SU-DHL-6 (cell line): ENCODE results near the gene MACF1.

ENCODE experiments used
- H2AFZ ChIP-seq: fragments of 200-600 bp; sonication (generic); 2 replicates; pipeline ENCODE4 v1.6.1; 2014; ENCODE audit warnings: low read depth, mild to moderate bottlenecking, moderate library complexity, mixed read lengths, antibody characterized with exemption, low read length; ENCODE audit not compliant: severe bottlenecking
- H3F3A ChIP-seq: fragments of 200-600 bp; shearing (Covaris generic); 2 replicates; pipeline ENCODE4 v1.6.0; 2016; ENCODE audit warnings: antibody characterized with exemption, mild to moderate bottlenecking; ENCODE audit not compliant: insufficient read depth
- H3K27ac ChIP-seq: fragments of 200-600 bp; sonication (generic); 2 replicates; pipeline ENCODE4 v1.5.1; 2016; ENCODE audit warnings: low read depth, mild to moderate bottlenecking, low read length, moderate library complexity, mixed read lengths
- H3K27me3 ChIP-seq: fragments of 200-600 bp; sonication (generic), shearing (Covaris generic); 2 replicates; pipeline ENCODE4 v1.6.0; 2014; ENCODE audit warnings: mild to moderate bottlenecking, low read length
- H3K36me3 ChIP-seq: fragments of 200-600 bp; sonication (generic); 2 replicates; pipeline ENCODE4 v1.6.1; 2014; ENCODE audit warnings: mild to moderate bottlenecking, low read length, mixed read lengths
- H3K4me2 ChIP-seq: fragments of 300-600, 200-600 bp; shearing (Covaris generic), sonication (generic); 2 replicates; pipeline ENCODE4 v1.6.0; 2014; ENCODE audit warnings: low read length, low read depth, mild to moderate bottlenecking; ENCODE audit not compliant: poor library complexity, severe bottlenecking
- H3K4me3 ChIP-seq: fragments of 200-600 bp; sonication (generic); 2 replicates; pipeline ENCODE4 v1.5.1; 2014; ENCODE audit warnings: antibody characterized with exemption, low read length, mild to moderate bottlenecking, mixed read lengths; ENCODE audit not compliant: insufficient read depth, poor library complexity, severe bottlenecking
- H3K79me2 ChIP-seq: fragments of 200-600 bp; sonication (generic); 2 replicates; pipeline ENCODE4 v1.6.1; 2014; ENCODE audit warnings: mild to moderate bottlenecking, low read length, moderate library complexity; ENCODE audit not compliant: insufficient read depth
- H3K9ac ChIP-seq: fragments of 200-600 bp; sonication (generic); 2 replicates; pipeline ENCODE4 v1.7.0; 2014; ENCODE audit warnings: mild to moderate bottlenecking, low read length
- H3K9me2 ChIP-seq: fragments of 200-600 bp; sonication (generic); replicated peaks from 2 replicates; pipeline ENCODE4 v1.6.1; 2014; ENCODE audit warnings: low read length; ENCODE audit not compliant: insufficient read depth
- H3K9me3 ChIP-seq: fragments of 200-600 bp; sonication (generic); 2 replicates; pipeline ENCODE4 v1.6.1; 2014; ENCODE audit warnings: low read length, mixed read lengths; ENCODE audit not compliant: insufficient read depth
- H4K20me1 ChIP-seq: fragments of 200-600 bp; sonication (generic); 2 replicates; pipeline ENCODE4 v1.6.1; 2014; ENCODE audit warnings: low read depth, mild to moderate bottlenecking, antibody characterized with exemption, low read length, moderate library complexity, mixed read lengths
- CTCF ChIP-seq: fragments of 200-600 bp; sonication (generic); IDR thresholded peaks from one replicate; pipeline ENCODE4 v1.5.1; 2017; ENCODE audit warnings: antibody characterized with exemption, mild to moderate bottlenecking, low read length, moderate library complexity; ENCODE audit not compliant: insufficient read depth, poor library complexity, severe bottlenecking
- EZH2phosphoT487 ChIP-seq: fragments of 200-600 bp; sonication (generic), shearing (Covaris generic); conservative IDR thresholded peaks from 2 replicates; pipeline ENCODE4 v1.6.1; 2018; ENCODE audit warnings: mild to moderate bottlenecking, antibody characterized with exemption, low read length, moderate library complexity, mixed read lengths

Gene MACF1

GRCh38 chr1:39212499-39212898, 8.0 kb downstream of the MACF1 start:
- Histone ChIP-seq H3K4me3 (no peak overlapping the region), H3K27me3 (no peaks in the 10 kb centered on the region), H3K79me2 (peaks cover 18% of the 10 kb centered on the region), H3K9me3 (no peaks in the 10 kb centered on the region), H3F3A (peaks cover 35% of the 10 kb centered on the region), H3K4me2 (no peak overlapping the region), H4K20me1 (no peaks in the 10 kb centered on the region), H3K27ac (peak overlapping the region; percentile 13; the same call in 1 of the 2 replicates), H2AFZ (no peak overlapping the region), H3K9ac (no peak overlapping the region), H3K9me2 (no peaks in the 10 kb centered on the region), H3K36me3 (no peaks in the 10 kb centered on the region)
- no peak for TF ChIP-seq EZH2phosphoT487
- TF ChIP-seq CTCF: no peak

- no peak for TF ChIP-seq CTCF
- no peak for TF ChIP-seq EZH2phosphoT487
- H3K36me3 ChIP-seq: no peaks in the 10 kb centered on the region
- no peak overlapping the region for H3K9ac ChIP-seq
- no peaks in the 10 kb centered on the region for H3K9me3 ChIP-seq
- no peaks in the 10 kb centered on the region for H4K20me1 ChIP-seq
- H3K27me3 ChIP-seq: no peaks in the 10 kb centered on the region
- peaks cover 28% of the 10 kb centered on the region for H3K79me2 ChIP-seq
- peak overlapping the region; percentile 94 for H3K27ac ChIP-seq
- H2AFZ ChIP-seq: no peak overlapping the region
- no peak overlapping the region for H3K4me2 ChIP-seq
- peaks cover 35% of the 10 kb centered on the region for H3F3A ChIP-seq
- H3K4me3 ChIP-seq: no peak overlapping the region
- no peaks in the 10 kb centered on the region for H3K9me2 ChIP-seq
Measured at GRCh38 chr1:39213511-39214002, 9.1 kb downstream of the MACF1 start.

GRCh38 chr1:39214021-39214713, 9.7 kb downstream of the MACF1 start:
- H2AFZ ChIP-seq: no peak overlapping the region
- no peak overlapping the region for H3K4me3 ChIP-seq
- H3K36me3 ChIP-seq: no peaks in the 10 kb centered on the region
- no peaks in the 10 kb centered on the region for H3K27me3 ChIP-seq
- no peaks in the 10 kb centered on the region for H3K9me2 ChIP-seq
- peaks cover 35% of the 10 kb centered on the region for H3F3A ChIP-seq
- H3K9ac ChIP-seq: peak overlapping the region; percentile 66; the same call in 1 of the 2 replicates
- no peaks in the 10 kb centered on the region for H3K9me3 ChIP-seq
- TF ChIP-seq EZH2phosphoT487: no peak
- no peak for TF ChIP-seq CTCF
- peak overlapping the region; percentile 94 for H3K27ac ChIP-seq
- H4K20me1 ChIP-seq: no peaks in the 10 kb centered on the region
- peaks cover 34% of the 10 kb centered on the region for H3K79me2 ChIP-seq
- H3K4me2 ChIP-seq: no peak overlapping the region
